Endothelial cell of umbilical vein (primary cell): ENCODE data around the gene LRCOL1. TPM values are rescaled to one million over a fixed set of nuclear protein-coding genes. Genes with fewer than 3 reads are reported as not detected.

Experiments used
- BruUV-seq: library from RNA; stranded (reverse); fragments of 400-500 nt; replicated peaks from 2 replicates; lab custom pipeline; 2021; lab: Mats Ljungman, UMichigan
- CTCF ChIA-PET: fragments of 300-600, 350-600 bp; sonication (Branson Sonifier 250); formaldehyde crosslinking; loops from one replicate; lab custom pipeline; 2021; ENCODE audit warnings: antibody characterized with exemption, inconsistent platforms; lab: Charles Lee
- POLR2A ChIA-PET: fragments of 300-600, 350-600 bp; sonication (Branson Sonifier 250); formaldehyde crosslinking; loops from one replicate; lab custom pipeline; 2021; ENCODE audit warnings: antibody characterized with exemption, inconsistent platforms; lab: Charles Lee
- DNase-seq: peaks from one replicate; pipeline ENCODE4 v3.0.0-alpha.2; 2011; ENCODE audit warnings: low read depth, low spot score
- FAIRE-seq: peaks from 2 replicates; lab custom pipeline; 2011; peaks lifted over from hg19 to GRCh38; lab: Jason Lieb, UNC
- H2AFZ ChIP-seq: 2 replicates; pipeline ENCODE4 v1.6.0; 2012; ENCODE audit warnings: low read depth, low read length, control low read depth, inconsistent platforms
- H3K27ac ChIP-seq: 2 replicates; pipeline ENCODE4 v1.5.1; 2011; ENCODE audit warnings: low read depth, mild to moderate bottlenecking, control low read depth, low read length, moderate library complexity; ENCODE audit not compliant: insufficient read depth
- H3K27me3 ChIP-seq, 2 experiments: 2 replicates each; pipeline versions ENCODE4 v1.6.0 to v1.6.1; 2011; ENCODE audit warnings: low read length in 2 of 2, mixed read lengths in 1 of 2; ENCODE audit not compliant: control insufficient read depth in 2 of 2, insufficient read depth in 2 of 2
- H3K36me3 ChIP-seq, 2 experiments: 2 replicates in 1 of 2; 3 replicates in 1 of 2; pipeline ENCODE4 v1.5.1; 2011; ENCODE audit warnings: low read length in 2 of 2, mild to moderate bottlenecking in 1 of 2, moderate library complexity in 1 of 2; ENCODE audit not compliant: control insufficient read depth in 2 of 2, insufficient read depth in 2 of 2; ENCODE audit errors: extremely low read depth in 1 of 2
- H3K4me1 ChIP-seq: 3 replicates; pipeline ENCODE4 v1.5.1; 2011; ENCODE audit warnings: mild to moderate bottlenecking, low read length; ENCODE audit not compliant: control insufficient read depth, insufficient read depth; ENCODE audit errors: extremely low read depth
- H3K4me2 ChIP-seq: 2 replicates; pipeline ENCODE4 v1.6.1; 2011; ENCODE audit warnings: low read length, control low read depth, mixed read lengths; ENCODE audit not compliant: insufficient read depth
- H3K4me3 ChIP-seq, 3 experiments: fragments of 200-600 bp in 1 of 3; sonication (generic), shearing (Covaris generic) in 1 of 3; replicated peaks in 1 of 3; 2 replicates each; pipeline ENCODE4 v1.5.1; 2011 to 2016; ENCODE audit warnings: control low read depth in 3 of 3, low read length in 3 of 3, mild to moderate bottlenecking in 2 of 3, inconsistent platforms in 1 of 3, low read depth in 1 of 3, moderate library complexity in 1 of 3; ENCODE audit not compliant: insufficient read depth in 1 of 3
- H3K79me2 ChIP-seq: 2 replicates; pipeline ENCODE4 v1.6.0; 2012; ENCODE audit warnings: low read length, inconsistent platforms; ENCODE audit not compliant: control insufficient read depth, insufficient read depth
- H3K9ac ChIP-seq: replicated peaks from 2 replicates; pipeline ENCODE3; 2011; ENCODE audit warnings: low read length, control low read depth; ENCODE audit not compliant: insufficient read depth; ENCODE audit errors: extremely low read depth
- H3K9me1 ChIP-seq: replicated peaks from 3 replicates; pipeline ENCODE4 v1.6.0; 2011; ENCODE audit warnings: mild to moderate bottlenecking, low read length; ENCODE audit not compliant: control insufficient read depth, insufficient read depth; ENCODE audit errors: extremely low read depth
- H3K9me3 ChIP-seq: replicated peaks from 2 replicates; pipeline ENCODE4 v1.5.1; 2012; ENCODE audit warnings: low read length, inconsistent platforms; ENCODE audit not compliant: control insufficient read depth, insufficient read depth
- H4K20me1 ChIP-seq: replicated peaks from 2 replicates; pipeline ENCODE3; 2011; ENCODE audit warnings: mild to moderate bottlenecking, low read length; ENCODE audit not compliant: control insufficient read depth, insufficient read depth; ENCODE audit errors: extremely low read depth
- EZH2 ChIP-seq: IDR thresholded peaks from 2 replicates; pipeline ENCODE4 v1.6.1; 2012; ENCODE audit warnings: borderline replicate concordance, low read depth, mild to moderate bottlenecking, moderate library complexity, low read length, inconsistent platforms; ENCODE audit not compliant: severe bottlenecking
- FOS ChIP-seq: IDR thresholded peaks from 2 replicates; pipeline ENCODE4 v1.6.1; 2011; ENCODE audit warnings: mild to moderate bottlenecking, low read length, moderate library complexity, borderline replicate concordance; ENCODE audit not compliant: insufficient read depth
- GATA2 ChIP-seq: IDR thresholded peaks from 2 replicates; pipeline ENCODE4 v1.7.0; 2011; ENCODE audit warnings: low read depth, mild to moderate bottlenecking, moderate library complexity, mixed read lengths, low read length; ENCODE audit not compliant: insufficient read length, insufficient read depth
- JUN ChIP-seq: IDR thresholded peaks from 2 replicates; pipeline ENCODE4 v1.6.1; 2011; ENCODE audit warnings: borderline replicate concordance, low read depth; ENCODE audit not compliant: insufficient read length, insufficient read depth
- MYC ChIP-seq: IDR thresholded peaks from one replicate; pipeline ENCODE4 v1.6.1; 2011; ENCODE audit warnings: mild to moderate bottlenecking, low read depth, low read length
- POLR2A ChIP-seq: IDR thresholded peaks from 2 replicates; pipeline ENCODE4 v1.6.1; 2012; ENCODE audit warnings: low read depth, mild to moderate bottlenecking, control low read depth, low read length
- POLR2AphosphoS5 ChIP-seq: IDR thresholded peaks from 2 replicates; pipeline ENCODE4 v1.6.1; 2012; ENCODE audit warnings: low read depth, mild to moderate bottlenecking, control low read depth, low read length, moderate library complexity; ENCODE audit not compliant: insufficient read depth
- dilution Hi-C: fragments of 300-500 bp; cut with MboI; formaldehyde crosslinking; loops from one replicate; pipeline ENCODE4 v1.15.0; 2019; ENCODE audit warnings: low sequenced_read_pairs; ENCODE audit not compliant: extremely low pct_ligation_motif_present
- intact Hi-C: fragments of 100-400 bp; cut with micrococcal nuclease; formaldehyde crosslinking; loops from one replicate; pipeline ENCODE4 v1.10.0; 2022
- polyA plus RNA-seq, 4 experiments: library from polyadenylated mRNA; depleted of rRNA in 3 of 4; stranded (reverse) in 3 of 4; unstranded in 1 of 4; fragments of >200 nt; gene quantifications; 2 replicates each; pipeline versions ENCODE4 v1.2.1 to v1.2.3, GENCODE V29; 2011 to 2012; ENCODE audit warnings: missing spikeins in 1 of 4
- total RNA-seq: library from RNA; stranded (reverse); gene quantifications from 2 replicates; pipeline ENCODE4 v1.2.3, GENCODE V29; 2021
- TF ChIP-seq, protein P1 (sequence below), 2 donors: IDR thresholded peaks; 1 replicate in 1 of 2; 2 replicates in 1 of 2; pipeline ENCODE4 v1.5.1; 2011; ENCODE audit warnings: low read length in 2 of 2, mild to moderate bottlenecking in 2 of 2, moderate library complexity in 2 of 2, control low read depth in 1 of 2, inconsistent platforms in 1 of 2, low read depth in 1 of 2; ENCODE audit not compliant: insufficient read depth in 1 of 2; ENCODE audit errors: extremely low read depth in 1 of 2
- TF ChIP-seq, protein P2 (sequence below): IDR thresholded peaks from 2 replicates; pipeline ENCODE4 v1.6.1; 2011; ENCODE audit not compliant: insufficient read depth, insufficient read length

Gene LRCOL1
- total and polyA plus RNA-seq, 2 donors (not counting 3 experiments of a cell fraction or from before 2014, with no cell fraction given): 1.2 to 1.5 TPM

DNA sequence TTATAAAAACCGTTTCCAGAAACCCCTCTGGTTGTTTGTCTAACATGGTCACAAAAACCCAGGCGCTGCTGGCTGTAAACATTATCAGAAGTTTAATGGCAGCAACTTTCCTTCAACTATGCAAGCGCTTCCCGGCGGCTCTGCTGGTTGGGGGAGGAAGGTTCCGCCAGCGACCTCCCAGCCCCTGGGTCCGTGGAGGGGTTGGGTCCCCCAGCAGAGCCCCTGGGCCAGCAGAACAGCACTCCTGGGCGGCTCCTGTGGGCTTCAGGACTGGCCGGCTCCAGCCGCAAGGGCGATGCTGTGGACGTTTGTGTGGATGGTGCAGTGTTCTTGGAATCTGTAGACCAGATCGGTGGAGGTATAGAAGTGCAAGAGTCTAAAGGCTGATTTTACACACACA, 26.0 kb downstream of the LRCOL1 start:
- dilution Hi-C loops: no loop called here
- FAIRE-seq: no peak

More for the DNA sequence above, 26.0 kb downstream of the LRCOL1 start:
- no peak for DNase-seq
- H3K9me3 ChIP-seq: no peaks in the 10 kb centered on the region
- no peaks in the 10 kb centered on the region for H3K79me2 ChIP-seq
- H3K4me2 ChIP-seq: no peak overlapping the region
- no TSS peak for BruUV-seq
- ChIA-PET POLR2A (no interaction called here), CTCF (no interaction called here)
- TF ChIP-seq, protein P1, sequence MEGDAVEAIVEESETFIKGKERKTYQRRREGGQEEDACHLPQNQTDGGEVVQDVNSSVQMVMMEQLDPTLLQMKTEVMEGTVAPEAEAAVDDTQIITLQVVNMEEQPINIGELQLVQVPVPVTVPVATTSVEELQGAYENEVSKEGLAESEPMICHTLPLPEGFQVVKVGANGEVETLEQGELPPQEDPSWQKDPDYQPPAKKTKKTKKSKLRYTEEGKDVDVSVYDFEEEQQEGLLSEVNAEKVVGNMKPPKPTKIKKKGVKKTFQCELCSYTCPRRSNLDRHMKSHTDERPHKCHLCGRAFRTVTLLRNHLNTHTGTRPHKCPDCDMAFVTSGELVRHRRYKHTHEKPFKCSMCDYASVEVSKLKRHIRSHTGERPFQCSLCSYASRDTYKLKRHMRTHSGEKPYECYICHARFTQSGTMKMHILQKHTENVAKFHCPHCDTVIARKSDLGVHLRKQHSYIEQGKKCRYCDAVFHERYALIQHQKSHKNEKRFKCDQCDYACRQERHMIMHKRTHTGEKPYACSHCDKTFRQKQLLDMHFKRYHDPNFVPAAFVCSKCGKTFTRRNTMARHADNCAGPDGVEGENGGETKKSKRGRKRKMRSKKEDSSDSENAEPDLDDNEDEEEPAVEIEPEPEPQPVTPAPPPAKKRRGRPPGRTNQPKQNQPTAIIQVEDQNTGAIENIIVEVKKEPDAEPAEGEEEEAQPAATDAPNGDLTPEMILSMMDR (IDR thresholded peaks at IDR 0.05; ENCODE audit: extremely low read depth in 1 of 2, insufficient read depth in 1 of 2, low read depth in 1 of 2, low read length in 2 of 2): no peak
- TF ChIP-seq POLR2A (no peak), POLR2AphosphoS5 (no peak), FOS (no peak), JUN (no peak), EZH2 (no peak), GATA2 (no peak), MYC (no peak)
- TF ChIP-seq, protein P2, sequence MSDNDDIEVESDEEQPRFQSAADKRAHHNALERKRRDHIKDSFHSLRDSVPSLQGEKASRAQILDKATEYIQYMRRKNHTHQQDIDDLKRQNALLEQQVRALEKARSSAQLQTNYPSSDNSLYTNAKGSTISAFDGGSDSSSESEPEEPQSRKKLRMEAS: no peak
- no peaks in the 10 kb centered on the region for H4K20me1 ChIP-seq
- intact Hi-C loops: no loop called here
- H3K36me3 ChIP-seq: peaks cover 0 to 3% of the 10 kb centered on the region in 2 experiments
- H3K9ac ChIP-seq: no peak overlapping the region
- no peaks in the 10 kb centered on the region for H3K4me1 ChIP-seq
- no peak overlapping the region for H2AFZ ChIP-seq
- H3K4me3 ChIP-seq: no peak overlapping the region
- no peaks in the 10 kb centered on the region for H3K9me1 ChIP-seq
- no peak overlapping the region for H3K27ac ChIP-seq
- H3K27me3 ChIP-seq: peaks cover 0 to 5% of the 10 kb centered on the region in 2 experiments
